Peyer's patch (tissue), 4 donors: ENCODE measurements around the gene CYP4F12.

Experiments
- POLR2A ChIP-seq, 2 donors: fragments of 450-650 bp; IDR thresholded peaks; one replicate each; pipeline ENCODE4 v1.5.1; 2017; ENCODE audit warnings: antibody characterized with exemption in 2 of 2, mild to moderate bottlenecking in 2 of 2, moderate library complexity in 2 of 2
- TF ChIP-seq, protein P1 (sequence below), 6 experiments: fragments of 450-650 bp in 4 of 6; fragments of 200-600 bp in 2 of 6; sonication (generic) in 1 of 6; IDR thresholded peaks; one replicate each; pipeline ENCODE4 v1.5.1; 2017 to 2019; ENCODE audit warnings: antibody characterized with exemption in 6 of 6, mild to moderate bottlenecking in 3 of 6, moderate library complexity in 1 of 6

GRCh38 chr19:15669440-15669839, 3.4 kb upstream of the CYP4F12 start:
- no peak for TF ChIP-seq POLR2A (IDR thresholded peaks at IDR 0.05)
- TF ChIP-seq, protein P1, sequence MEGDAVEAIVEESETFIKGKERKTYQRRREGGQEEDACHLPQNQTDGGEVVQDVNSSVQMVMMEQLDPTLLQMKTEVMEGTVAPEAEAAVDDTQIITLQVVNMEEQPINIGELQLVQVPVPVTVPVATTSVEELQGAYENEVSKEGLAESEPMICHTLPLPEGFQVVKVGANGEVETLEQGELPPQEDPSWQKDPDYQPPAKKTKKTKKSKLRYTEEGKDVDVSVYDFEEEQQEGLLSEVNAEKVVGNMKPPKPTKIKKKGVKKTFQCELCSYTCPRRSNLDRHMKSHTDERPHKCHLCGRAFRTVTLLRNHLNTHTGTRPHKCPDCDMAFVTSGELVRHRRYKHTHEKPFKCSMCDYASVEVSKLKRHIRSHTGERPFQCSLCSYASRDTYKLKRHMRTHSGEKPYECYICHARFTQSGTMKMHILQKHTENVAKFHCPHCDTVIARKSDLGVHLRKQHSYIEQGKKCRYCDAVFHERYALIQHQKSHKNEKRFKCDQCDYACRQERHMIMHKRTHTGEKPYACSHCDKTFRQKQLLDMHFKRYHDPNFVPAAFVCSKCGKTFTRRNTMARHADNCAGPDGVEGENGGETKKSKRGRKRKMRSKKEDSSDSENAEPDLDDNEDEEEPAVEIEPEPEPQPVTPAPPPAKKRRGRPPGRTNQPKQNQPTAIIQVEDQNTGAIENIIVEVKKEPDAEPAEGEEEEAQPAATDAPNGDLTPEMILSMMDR (IDR thresholded peaks at IDR 0.05), result no peak
